IPS DF 6.9 (cell line): ENCODE measurements around the gene CALD1.
A peak's percentile ranks its signal among the peaks of the same experiment; 100 is the strongest.

Experiments
- DNase-seq: peaks from one replicate; pipeline ENCODE4 v3.0.0-alpha.2; 2013; ENCODE audit warnings: low read depth, low spot score
- H3K27ac ChIP-seq: one replicate; pipeline ENCODE4 v1.5.1; 2013; ENCODE audit warnings: low read length, control low read depth
- H3K27me3 ChIP-seq: 2 replicates; pipeline ENCODE4 v1.6.1; 2013; ENCODE audit warnings: mild to moderate bottlenecking, low read length; ENCODE audit not compliant: control insufficient read depth, insufficient read depth
- H3K36me3 ChIP-seq: 2 replicates; pipeline ENCODE4 v1.6.1; 2013; ENCODE audit warnings: low read length; ENCODE audit not compliant: control insufficient read depth, insufficient read depth
- H3K4me1 ChIP-seq: 2 replicates; pipeline ENCODE4 v1.6.1; 2013; ENCODE audit warnings: low read length; ENCODE audit not compliant: control insufficient read depth, insufficient read depth
- H3K4me3 ChIP-seq: 2 replicates; pipeline ENCODE4 v1.5.1; 2013; ENCODE audit warnings: mild to moderate bottlenecking, low read length
- H3K9me3 ChIP-seq: 2 replicates; pipeline ENCODE4 v1.6.1; 2013; ENCODE audit warnings: low read length, inconsistent platforms; ENCODE audit not compliant: control insufficient read depth, insufficient read depth
- WGBS: extraction: QIAGEN DNeasy Blood & Tissue Kit; methylation state at CpG from one replicate; pipeline ENCODE4 v1.1.7; 2013; ENCODE audit warnings: mixed read lengths, missing lambda C conversion rate; ENCODE audit not compliant: insufficient read length, insufficient coverage; 5-methylcytosine and 5-hydroxymethylcytosine counted together

Gene CALD1

GRCh38 chr7:134878746-134879357, 99.4 kb downstream of the CALD1 start:
- no peak overlapping the region for H3K4me3 ChIP-seq
- no peaks in the 10 kb centered on the region for H3K4me1 ChIP-seq
- no peak for DNase-seq
- H3K27me3 ChIP-seq, result no peaks in the 10 kb centered on the region
- H3K36me3 ChIP-seq, result no peaks in the 10 kb centered on the region
- no peak overlapping the region for H3K27ac ChIP-seq
- H3K9me3 ChIP-seq, result no peaks in the 10 kb centered on the region

DNA sequence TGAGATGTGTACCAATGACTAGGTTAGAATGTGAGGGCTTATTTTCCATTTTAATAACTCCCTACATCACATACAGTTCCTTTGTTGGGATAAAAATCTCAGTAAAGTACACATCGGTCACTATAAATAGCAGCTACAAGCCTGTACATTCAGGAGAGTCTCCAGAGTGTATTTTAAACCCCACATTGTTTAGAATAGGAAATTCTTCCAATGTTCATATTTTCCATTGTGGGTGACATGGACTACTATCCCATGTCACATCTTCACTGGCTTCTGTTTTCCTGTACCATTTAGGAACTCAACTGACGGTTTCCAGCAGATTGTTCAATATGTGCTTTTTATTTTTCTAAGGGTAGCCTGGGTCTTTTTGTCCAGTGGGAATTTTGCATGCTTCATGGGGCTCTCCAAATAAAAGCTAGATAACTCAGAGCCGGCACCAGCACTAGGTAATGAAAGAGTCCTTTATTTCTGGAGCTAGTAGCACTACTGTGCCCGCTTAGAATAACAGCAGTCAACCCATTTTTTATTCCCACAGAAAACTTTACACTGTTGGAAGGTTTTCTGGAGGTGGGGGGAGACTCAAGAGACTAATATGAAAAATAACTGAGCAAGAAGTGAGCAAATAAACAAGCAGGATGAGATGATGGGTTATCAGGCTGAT, 100.5 kb downstream of the CALD1 start:
- Histone ChIP-seq H3K36me3 (no peaks in the 10 kb centered on the region), H3K27me3 (no peaks in the 10 kb centered on the region), H3K27ac (no peak overlapping the region), H3K4me1 (no peaks in the 10 kb centered on the region), H3K9me3 (no peaks in the 10 kb centered on the region), H3K4me3 (no peak overlapping the region)
- DNase-seq, result no peak
- no CpG with 5 or more reads among the region's 4 CpGs for WGBS

- Histone ChIP-seq H3K4me1 (no peaks in the 10 kb centered on the region), H3K27me3 (no peaks in the 10 kb centered on the region), H3K9me3 (no peaks in the 10 kb centered on the region), H3K4me3 (no peak overlapping the region), H3K27ac (no peak overlapping the region), H3K36me3 (no peaks in the 10 kb centered on the region)
- WGBS, result no CpG with 5 or more reads among the region's 1 CpG
- no peak for DNase-seq
Observed at GRCh38 chr7:134882481-134882880, 103.0 kb downstream of the CALD1 start.

GRCh38 chr7:134885967-134886352, 106.5 kb downstream of the CALD1 start:
- Histone ChIP-seq H3K27ac (no peak overlapping the region), H3K4me1 (0 out of 2 replicates have a peak, but pooled peaks cover 2% of the 10 kb centered on the region), H3K9me3 (no peaks in the 10 kb centered on the region), H3K4me3 (no peak overlapping the region), H3K27me3 (no peaks in the 10 kb centered on the region), H3K36me3 (no peaks in the 10 kb centered on the region)
- no peak for DNase-seq
- WGBS, result no CpG with 5 or more reads among the region's 1 CpG

GRCh38 chr7:134886353-134887057, 107.1 kb downstream of the CALD1 start:
- no peak for DNase-seq
- no peaks in the 10 kb centered on the region for H3K36me3 ChIP-seq
- no peak overlapping the region for H3K4me3 ChIP-seq
- H3K27ac ChIP-seq, result no peak overlapping the region
- no peaks in the 10 kb centered on the region for H3K9me3 ChIP-seq
- H3K27me3 ChIP-seq, result no peaks in the 10 kb centered on the region
- peaks cover 3% of the 10 kb centered on the region; the same call in 1 of the 2 replicates for H3K4me1 ChIP-seq
- no CpG with 5 or more reads among the region's 8 CpGs for WGBS

GRCh38 chr7:134887523-134887922, 108.1 kb downstream of the CALD1 start:
- WGBS, result no CpG with 5 or more reads among the region's 8 CpGs
- Histone ChIP-seq H3K4me1 (peaks cover 6% of the 10 kb centered on the region; the same call in 1 of the 2 replicates), H3K27ac (no peak overlapping the region), H3K9me3 (no peaks in the 10 kb centered on the region), H3K36me3 (no peaks in the 10 kb centered on the region), H3K4me3 (no peak overlapping the region), H3K27me3 (no peaks in the 10 kb centered on the region)
- no peak for DNase-seq

- Histone ChIP-seq H3K4me1 (peaks cover 6% of the 10 kb centered on the region; the same call in 1 of the 2 replicates), H3K27ac (no peak overlapping the region), H3K36me3 (no peaks in the 10 kb centered on the region), H3K9me3 (no peaks in the 10 kb centered on the region), H3K4me3 (no peak overlapping the region), H3K27me3 (no peaks in the 10 kb centered on the region)
- no CpG with 5 or more reads among the region's 3 CpGs for WGBS
- no peak for DNase-seq
Observed at GRCh38 chr7:134888141-134888740, 108.8 kb downstream of the CALD1 start.

GRCh38 chr7:134890246-134891240, 111.1 kb downstream of the CALD1 start:
- H3K4me3 ChIP-seq, result no peak overlapping the region

GRCh38 chr7:134891262-134891695, 111.8 kb downstream of the CALD1 start:
- H3K36me3 ChIP-seq, result no peaks in the 10 kb centered on the region
- DNase-seq, result no peak
- H3K9me3 ChIP-seq, result no peaks in the 10 kb centered on the region
- peaks cover 6% of the 10 kb centered on the region; the same call in 1 of the 2 replicates for H3K4me1 ChIP-seq
- H3K27ac ChIP-seq, result no peak overlapping the region
- H3K4me3 ChIP-seq, result peak overlapping the region; percentile 29; the same call in 1 of the 2 replicates
- no peaks in the 10 kb centered on the region for H3K27me3 ChIP-seq
- no CpG with 5 or more reads among the region's 22 CpGs for WGBS

More at GRCh38 chr7:134890246-134891240, 111.1 kb downstream of the CALD1 start:
- no CpG with 5 or more reads among the region's 10 CpGs for WGBS
- H3K27me3 ChIP-seq, result no peaks in the 10 kb centered on the region
- H3K4me1 ChIP-seq, result peaks cover 6% of the 10 kb centered on the region; the same call in 1 of the 2 replicates
- no peak overlapping the region for H3K27ac ChIP-seq
- DNase-seq, result no peak
- no peaks in the 10 kb centered on the region for H3K36me3 ChIP-seq
- H3K9me3 ChIP-seq, result no peaks in the 10 kb centered on the region
